Measurements from ENCODE around the gene LUC7L3. TPM values are rescaled to one million over a fixed set of nuclear protein-coding genes. Genes with fewer than 3 reads are reported as not detected.
A peak's percentile ranks its signal among the peaks of the same experiment; 100 is the strongest.

The LUC7L3 gene
- total RNA-seq, 2 experiments from 2014 or later = 116 to 126 TPM

- peaks cover 41% of the 10 kb centered on the region for H3K4me1 Mint-ChIP-seq (ENCODE audit: low read depth)
- CTCF ChIA-PET = interaction anchor here (0.7 to 1.0 kb wide), 2 partner anchors 21 to 223 kb away, joined by 3 to 4 read pairs; no protein-coding TSS in a partner anchor
These were observed 16.2 kb upstream of the LUC7L3 start for GRCh38 chr17:50703162-50703561.

GRCh38 chr17:50707289-50708049, 11.9 kb upstream of the LUC7L3 start, which contains the start of gene ANKRD40:
ANKRD40 (minus strand) TSS chr17:50707914; CDS start chr17:50707654, 260 bp downstream.
- H3K9me3 ChIP-seq (ENCODE audit: control insufficient read depth in 1 of 2, insufficient read depth in 1 of 2, low read length in 2 of 2) = no peaks in the 10 kb centered on the region
- DNase-seq (peak; percentile 82 to 95 (median 89)), ATAC-seq (ENCODE audit: poor library complexity) (peak; percentile 80)
- H3K27me3 ChIP-seq (ENCODE audit: control insufficient read depth in 1 of 2, insufficient read depth in 2 of 2, low read length in 2 of 2) = no peaks in the 10 kb centered on the region
- ChIA-PET CTCF (interaction anchor here (1.0 to 1.2 kb wide), 2 partner anchors 14 to 310 kb away, joined by 3 read pairs; no protein-coding TSS in a partner anchor), POLR2A (interaction anchor here (0.6 to 4.2 kb wide), 9 partner anchors 11 to 445 kb away, joined by 3 to 82 read pairs (median 4); partner anchors contain the start of genes LRRC59, LUC7L3, NME1 and TOB1)
- no peaks in the 10 kb centered on the region for H3K9me3 Mint-ChIP-seq
- no peaks in the 10 kb centered on the region for H3K27me3 Mint-ChIP-seq
- intact Hi-C loops (cut with DNase I, micrococcal nuclease) = loop anchor here (1.0 to 10.0 kb wide), 4 partner anchors 12 to 460 kb away; partner anchors contain the start of genes LUC7L3 (in 2 of the 2), ABCC3 (in 1 of the 2), EME1 (in 1 of the 2) and MRPL27 (in 1 of the 2)
- H3K4me3 Mint-ChIP-seq = peak within 1 kb of the TSS; percentile 99
- peak within 1 kb of the TSS; percentile 84 to 95 for H3K27ac ChIP-seq (ENCODE audit: low read depth in 1 of 2, low read length in 2 of 2)
- H3K36me3 ChIP-seq (ENCODE audit: insufficient read depth, low read length) = peaks cover 11% of the 10 kb centered on the region
- peak within 1 kb of the TSS; percentile 97 for H3K27ac Mint-ChIP-seq
- no peak for TF ChIP-seq CTCF (IDR thresholded peaks at IDR 0.05)
- peaks cover 41% of the 10 kb centered on the region for H3K4me1 ChIP-seq (ENCODE audit: insufficient read depth, low read length)
- H3K4me3 ChIP-seq (ENCODE audit: low read length) = peak within 1 kb of the TSS; percentile 75
- H3K4me1 Mint-ChIP-seq (ENCODE audit: low read depth) = peaks cover 44% of the 10 kb centered on the region
- H3K36me3 Mint-ChIP-seq (ENCODE audit: low read depth) = peaks cover 36% of the 10 kb centered on the region

More at GRCh38 chr17:50703162-50703561, 16.2 kb upstream of the LUC7L3 start:
- intact Hi-C loops (cut with DNase I, micrococcal nuclease) = loop anchor here in 1 of 2 experiments (10.0 kb wide), 1 partner anchor 328 kb away; the partner anchor contains the start of genes EME1 and MRPL27
- Mint-ChIP-seq H3K9me3 (no peaks in the 10 kb centered on the region), H3K4me3 (peak overlapping the region; percentile 7), H3K27ac (peak overlapping the region; percentile 69), H3K36me3 (ENCODE audit: low read depth) (peaks cover 77% of the 10 kb centered on the region), H3K27me3 (no peaks in the 10 kb centered on the region)
- Histone ChIP-seq H3K4me3 (ENCODE audit: low read length) (no peak overlapping the region), H3K27me3 (ENCODE audit: control insufficient read depth in 1 of 2, insufficient read depth in 2 of 2, low read length in 2 of 2) (no peaks in the 10 kb centered on the region), H3K9me3 (ENCODE audit: control insufficient read depth in 1 of 2, insufficient read depth in 1 of 2, low read length in 2 of 2) (no peaks in the 10 kb centered on the region), H3K4me1 (ENCODE audit: insufficient read depth, low read length) (peaks cover 25% of the 10 kb centered on the region), H3K36me3 (ENCODE audit: insufficient read depth, low read length) (peaks cover 34% of the 10 kb centered on the region), H3K27ac (ENCODE audit: low read depth in 1 of 2, low read length in 2 of 2) (no peak overlapping the region)
- no peak for ATAC-seq (ENCODE audit: poor library complexity)
- POLR2A ChIA-PET = no interaction called here
- no peak for DNase-seq
- TF ChIP-seq CTCF (IDR thresholded peaks at IDR 0.05) = no peak

Data from CD4-positive, alpha-beta T cell (primary cell).